ENCODE results near the gene SIGMAR1.
A peak's percentile ranks its signal among the peaks of the same experiment; 100 is the strongest.
"Not testable (repeated sequence)": the region's sequence is repeated elsewhere in the genome, so short reads cannot be mapped to it uniquely, and the experiment has no call there.

Gene SIGMAR1

GRCh38 chr9:34654323-34655051, 16.9 kb upstream of the SIGMAR1 start:
- no peak for DNase-seq

GRCh38 chr9:34653151-34654072, 15.8 kb upstream of the SIGMAR1 start:
- no peak for DNase-seq

- no peak for DNase-seq
These were observed 15.0 kb upstream of the SIGMAR1 start for GRCh38 chr9:34652602-34653000.

GRCh38 chr9:34651876-34652601, 14.5 kb upstream of the SIGMAR1 start, which contains the start of gene IL11RA:
Gene IL11RA, plus strand, starts transcription at chr9:34652185. Its CDS starts 3,033 bp downstream, at chr9:34655218.
- DNase-seq: no peak

- no peak for DNase-seq
These were observed 13.7 kb upstream of the SIGMAR1 start for GRCh38 chr9:34651321-34651720.

- DNase-seq: no peak
These were observed 13.2 kb upstream of the SIGMAR1 start for GRCh38 chr9:34650816-34651215.

- DNase-seq: no peak
These were observed 11.1 kb upstream of the SIGMAR1 start for GRCh38 chr9:34648673-34649072.

GRCh38 chr9:34647651-34648050, 10.1 kb upstream of the SIGMAR1 start:
- no peak for DNase-seq

GRCh38 chr9:34647084-34647403, 9.5 kb upstream of the SIGMAR1 start:
- DNase-seq: no peak

GRCh38 chr9:34646211-34647083, 8.9 kb upstream of the SIGMAR1 start, which contains the start of gene GALT:
Gene GALT, plus strand, starts transcription at chr9:34646675. Its CDS starts 30 bp downstream, at chr9:34646705.
- peak; percentile 91 for DNase-seq

GRCh38 chr9:34644766-34645314, 7.3 kb upstream of the SIGMAR1 start:
- DNase-seq: no peak

GRCh38 chr9:34642679-34643078, 5.1 kb upstream of the SIGMAR1 start:
- no peak for DNase-seq

GRCh38 chr9:34639322-34639721, 1.7 kb upstream of the SIGMAR1 start:
- DNase-seq: not testable (repeated sequence)

GRCh38 chr9:34638138-34638445, 505 bp upstream of the SIGMAR1 start:
- DNase-seq: no peak

GRCh38 chr9:34636791-34637355, 714 bp downstream of the SIGMAR1 start:
- DNase-seq: peak; percentile 41

- DNase-seq: no peak
These were observed 2.0 kb downstream of the SIGMAR1 start for GRCh38 chr9:34635556-34635955.

- DNase-seq: no peak
These were observed 2.9 kb downstream of the SIGMAR1 start for GRCh38 chr9:34634551-34635248.

- peak; percentile 45 for DNase-seq
These were observed 3.6 kb downstream of the SIGMAR1 start for GRCh38 chr9:34633851-34634550.

GRCh38 chr9:34633166-34633565, 4.4 kb downstream of the SIGMAR1 start:
- no peak for DNase-seq

GRCh38 chr9:34630402-34631154, 7.0 kb downstream of the SIGMAR1 start:
- DNase-seq: no peak
